ENCODE results near the gene C19orf67. TPM values are rescaled to one million over a fixed set of nuclear protein-coding genes. Genes with fewer than 3 reads are reported as not detected.

Gene C19orf67
- total and polyA plus RNA-seq, 2 experiments from 2014 or later = not detected

DNA sequence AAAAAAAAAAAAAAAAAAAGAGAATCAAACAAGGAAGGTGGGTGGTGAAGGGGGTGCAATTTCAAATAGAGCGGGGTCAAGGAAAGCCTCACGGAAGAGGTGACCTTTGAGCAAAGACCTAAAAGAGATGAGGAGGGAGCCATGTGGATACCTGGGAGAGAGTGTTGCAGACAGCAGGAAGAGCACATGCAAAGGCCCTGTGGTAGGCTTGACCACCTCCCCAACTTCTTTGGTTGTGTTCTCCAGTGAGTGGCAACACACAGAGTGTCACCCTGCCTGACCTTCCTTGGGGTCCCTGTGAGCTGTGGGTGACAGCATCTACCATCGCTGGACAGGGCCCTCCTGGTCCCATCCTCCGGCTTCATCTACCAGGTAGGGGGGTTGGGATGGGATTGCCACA is 35.1 kb downstream of the C19orf67 start:
- Histone ChIP-seq H3K27ac (ENCODE audit: low read depth) (no peak overlapping the region), H3K4me2 (no peak overlapping the region), H3F3A (replicated peaks; ENCODE audit: low read depth) (no peaks in the 10 kb centered on the region), H3K36me3 (ENCODE audit: insufficient read depth) (no peaks in the 10 kb centered on the region), H3K79me2 (replicated peaks; ENCODE audit: insufficient read depth) (no peaks in the 10 kb centered on the region), H3K27me3 (ENCODE audit: insufficient read depth) (no peaks in the 10 kb centered on the region), H3K9me2 (ENCODE audit: insufficient read depth) (no peaks in the 10 kb centered on the region), H3K4me3 (no peak overlapping the region), H3K4me1 (ENCODE audit: insufficient read depth) (no peaks in the 10 kb centered on the region), H4K20me1 (replicated peaks; ENCODE audit: insufficient read depth) (no peaks in the 10 kb centered on the region; the same call in 1 of the 2 replicates), H2AFZ (no peak overlapping the region)
- Mint-ChIP-seq H3K4me1 (no peaks in the 10 kb centered on the region), H3K27me3 (ENCODE audit: insufficient read depth, low read depth, poor library complexity) (peaks cover 8% of the 10 kb centered on the region), H3K4me3 (no peak overlapping the region; the same call in 2 of the 3 replicates), H3K9me3 (peaks cover 8% of the 10 kb centered on the region; the same call in 2 of the 3 replicates), H3K36me3 (ENCODE audit: low read depth) (peaks cover 35% of the 10 kb centered on the region), H3K27ac (no peak overlapping the region)
- DNase-seq (ENCODE audit: low spot score) = no peak
- TF ChIP-seq NANOG (IDR thresholded peaks at IDR 0.05; ENCODE audit: borderline replicate concordance) (no peak), STAT1 (IDR thresholded peaks at IDR 0.05; ENCODE audit: unreplicated experiment) (no peak), POLR2AphosphoS5 (IDR thresholded peaks at IDR 0.05; ENCODE audit: low read depth) (no peak), EZH2 (IDR thresholded peaks at IDR 0.05; ENCODE audit: low read depth, unreplicated experiment) (no peak)
- TF ChIP-seq, protein P1, sequence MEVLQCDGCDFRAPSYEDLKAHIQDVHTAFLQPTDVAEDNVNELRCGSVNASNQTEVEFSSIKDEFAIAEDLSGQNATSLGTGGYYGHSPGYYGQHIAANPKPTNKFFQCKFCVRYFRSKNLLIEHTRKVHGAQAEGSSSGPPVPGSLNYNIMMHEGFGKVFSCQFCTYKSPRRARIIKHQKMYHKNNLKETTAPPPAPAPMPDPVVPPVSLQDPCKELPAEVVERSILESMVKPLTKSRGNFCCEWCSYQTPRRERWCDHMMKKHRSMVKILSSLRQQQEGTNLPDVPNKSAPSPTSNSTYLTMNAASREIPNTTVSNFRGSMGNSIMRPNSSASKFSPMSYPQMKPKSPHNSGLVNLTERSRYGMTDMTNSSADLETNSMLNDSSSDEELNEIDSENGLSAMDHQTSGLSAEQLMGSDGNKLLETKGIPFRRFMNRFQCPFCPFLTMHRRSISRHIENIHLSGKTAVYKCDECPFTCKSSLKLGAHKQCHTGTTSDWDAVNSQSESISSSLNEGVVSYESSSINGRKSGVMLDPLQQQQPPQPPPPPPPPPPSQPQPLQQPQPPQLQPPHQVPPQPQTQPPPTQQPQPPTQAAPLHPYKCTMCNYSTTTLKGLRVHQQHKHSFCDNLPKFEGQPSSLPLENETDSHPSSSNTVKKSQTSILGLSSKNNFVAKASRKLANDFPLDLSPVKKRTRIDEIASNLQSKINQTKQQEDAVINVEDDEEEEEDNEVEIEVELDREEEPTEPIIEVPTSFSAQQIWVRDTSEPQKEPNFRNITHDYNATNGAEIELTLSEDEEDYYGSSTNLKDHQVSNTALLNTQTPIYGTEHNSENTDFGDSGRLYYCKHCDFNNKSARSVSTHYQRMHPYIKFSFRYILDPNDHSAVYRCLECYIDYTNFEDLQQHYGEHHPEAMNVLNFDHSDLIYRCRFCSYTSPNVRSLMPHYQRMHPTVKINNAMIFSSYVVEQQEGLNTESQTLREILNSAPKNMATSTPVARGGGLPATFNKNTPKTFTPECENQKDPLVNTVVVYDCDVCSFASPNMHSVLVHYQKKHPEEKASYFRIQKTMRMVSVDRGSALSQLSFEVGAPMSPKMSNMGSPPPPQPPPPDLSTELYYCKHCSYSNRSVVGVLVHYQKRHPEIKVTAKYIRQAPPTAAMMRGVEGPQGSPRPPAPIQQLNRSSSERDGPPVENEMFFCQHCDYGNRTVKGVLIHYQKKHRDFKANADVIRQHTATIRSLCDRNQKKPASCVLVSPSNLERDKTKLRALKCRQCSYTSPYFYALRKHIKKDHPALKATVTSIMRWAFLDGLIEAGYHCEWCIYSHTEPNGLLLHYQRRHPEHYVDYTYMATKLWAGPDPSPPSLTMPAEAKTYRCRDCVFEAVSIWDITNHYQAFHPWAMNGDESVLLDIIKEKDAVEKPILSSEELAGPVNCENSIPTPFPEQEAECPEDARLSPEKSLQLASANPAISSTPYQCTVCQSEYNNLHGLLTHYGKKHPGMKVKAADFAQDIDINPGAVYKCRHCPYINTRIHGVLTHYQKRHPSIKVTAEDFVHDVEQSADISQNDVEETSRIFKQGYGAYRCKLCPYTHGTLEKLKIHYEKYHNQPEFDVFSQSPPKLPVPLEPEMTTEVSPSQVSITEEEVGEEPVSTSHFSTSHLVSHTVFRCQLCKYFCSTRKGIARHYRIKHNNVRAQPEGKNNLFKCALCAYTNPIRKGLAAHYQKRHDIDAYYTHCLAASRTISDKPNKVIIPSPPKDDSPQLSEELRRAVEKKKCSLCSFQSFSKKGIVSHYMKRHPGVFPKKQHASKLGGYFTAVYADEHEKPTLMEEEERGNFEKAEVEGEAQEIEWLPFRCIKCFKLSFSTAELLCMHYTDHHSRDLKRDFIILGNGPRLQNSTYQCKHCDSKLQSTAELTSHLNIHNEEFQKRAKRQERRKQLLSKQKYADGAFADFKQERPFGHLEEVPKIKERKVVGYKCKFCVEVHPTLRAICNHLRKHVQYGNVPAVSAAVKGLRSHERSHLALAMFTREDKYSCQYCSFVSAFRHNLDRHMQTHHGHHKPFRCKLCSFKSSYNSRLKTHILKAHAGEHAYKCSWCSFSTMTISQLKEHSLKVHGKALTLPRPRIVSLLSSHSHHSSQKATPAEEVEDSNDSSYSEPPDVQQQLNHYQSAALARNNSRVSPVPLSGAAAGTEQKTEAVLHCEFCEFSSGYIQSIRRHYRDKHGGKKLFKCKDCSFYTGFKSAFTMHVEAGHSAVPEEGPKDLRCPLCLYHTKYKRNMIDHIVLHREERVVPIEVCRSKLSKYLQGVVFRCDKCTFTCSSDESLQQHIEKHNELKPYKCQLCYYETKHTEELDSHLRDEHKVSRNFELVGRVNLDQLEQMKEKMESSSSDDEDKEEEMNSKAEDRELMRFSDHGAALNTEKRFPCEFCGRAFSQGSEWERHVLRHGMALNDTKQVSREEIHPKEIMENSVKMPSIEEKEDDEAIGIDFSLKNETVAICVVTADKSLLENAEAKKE (CRISPR knock-in tag; IDR thresholded peaks at IDR 0.05) = no peak
- TF ChIP-seq, protein P2, sequence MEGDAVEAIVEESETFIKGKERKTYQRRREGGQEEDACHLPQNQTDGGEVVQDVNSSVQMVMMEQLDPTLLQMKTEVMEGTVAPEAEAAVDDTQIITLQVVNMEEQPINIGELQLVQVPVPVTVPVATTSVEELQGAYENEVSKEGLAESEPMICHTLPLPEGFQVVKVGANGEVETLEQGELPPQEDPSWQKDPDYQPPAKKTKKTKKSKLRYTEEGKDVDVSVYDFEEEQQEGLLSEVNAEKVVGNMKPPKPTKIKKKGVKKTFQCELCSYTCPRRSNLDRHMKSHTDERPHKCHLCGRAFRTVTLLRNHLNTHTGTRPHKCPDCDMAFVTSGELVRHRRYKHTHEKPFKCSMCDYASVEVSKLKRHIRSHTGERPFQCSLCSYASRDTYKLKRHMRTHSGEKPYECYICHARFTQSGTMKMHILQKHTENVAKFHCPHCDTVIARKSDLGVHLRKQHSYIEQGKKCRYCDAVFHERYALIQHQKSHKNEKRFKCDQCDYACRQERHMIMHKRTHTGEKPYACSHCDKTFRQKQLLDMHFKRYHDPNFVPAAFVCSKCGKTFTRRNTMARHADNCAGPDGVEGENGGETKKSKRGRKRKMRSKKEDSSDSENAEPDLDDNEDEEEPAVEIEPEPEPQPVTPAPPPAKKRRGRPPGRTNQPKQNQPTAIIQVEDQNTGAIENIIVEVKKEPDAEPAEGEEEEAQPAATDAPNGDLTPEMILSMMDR (conservative IDR thresholded peaks at IDR 0.05; ENCODE audit: low read depth in 2 of 2) = no peak
- TF ChIP-seq, protein P3, sequence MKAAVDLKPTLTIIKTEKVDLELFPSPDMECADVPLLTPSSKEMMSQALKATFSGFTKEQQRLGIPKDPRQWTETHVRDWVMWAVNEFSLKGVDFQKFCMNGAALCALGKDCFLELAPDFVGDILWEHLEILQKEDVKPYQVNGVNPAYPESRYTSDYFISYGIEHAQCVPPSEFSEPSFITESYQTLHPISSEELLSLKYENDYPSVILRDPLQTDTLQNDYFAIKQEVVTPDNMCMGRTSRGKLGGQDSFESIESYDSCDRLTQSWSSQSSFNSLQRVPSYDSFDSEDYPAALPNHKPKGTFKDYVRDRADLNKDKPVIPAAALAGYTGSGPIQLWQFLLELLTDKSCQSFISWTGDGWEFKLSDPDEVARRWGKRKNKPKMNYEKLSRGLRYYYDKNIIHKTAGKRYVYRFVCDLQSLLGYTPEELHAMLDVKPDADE (IDR thresholded peaks at IDR 0.05) = no peak
- ATAC-seq = no peak
